H9 (cell line): Measurements from ENCODE around the gene SUN1. TPM values are rescaled to one million over a fixed set of nuclear protein-coding genes. Genes with fewer than 3 reads are reported as not detected.

Source experiments
- DNase-seq: peaks from one replicate; pipeline ENCODE4 v3.0.0-alpha.2; 2017
- H2AFZ ChIP-seq: one replicate; pipeline ENCODE4 v1.6.1; 2013; ENCODE audit warnings: mild to moderate bottlenecking, low read length, control low read depth, moderate library complexity
- H2AK5ac ChIP-seq: 2 replicates; pipeline ENCODE4 v1.6.1; 2013; ENCODE audit warnings: low read length, control low read depth, mixed read lengths; ENCODE audit not compliant: insufficient read length
- H2BK120ac ChIP-seq: one replicate; pipeline ENCODE4 v1.6.1; 2013; ENCODE audit warnings: low read depth, mild to moderate bottlenecking, low read length, control low read depth, inconsistent platforms; ENCODE audit not compliant: poor library complexity, severe bottlenecking
- H2BK12ac ChIP-seq: 2 replicates; pipeline ENCODE4 v1.6.1; 2013; ENCODE audit warnings: low read length, control low read depth, mixed read lengths, low read depth; ENCODE audit not compliant: insufficient read length
- H2BK15ac ChIP-seq: 2 replicates; pipeline ENCODE4 v1.6.1; 2013; ENCODE audit warnings: low read depth, low read length, control low read depth
- H2BK20ac ChIP-seq: one replicate; pipeline ENCODE4 v1.6.1; 2013; ENCODE audit warnings: low read depth, mild to moderate bottlenecking, low read length, control low read depth, inconsistent platforms; ENCODE audit not compliant: poor library complexity, severe bottlenecking
- H2BK5ac ChIP-seq: 2 replicates; pipeline ENCODE4 v1.6.1; 2013; ENCODE audit warnings: low read length, control low read depth, mixed read lengths; ENCODE audit not compliant: insufficient read length
- H3K14ac ChIP-seq: 2 replicates; pipeline ENCODE4 v1.6.1; 2013; ENCODE audit warnings: low read length, control low read depth; ENCODE audit not compliant: insufficient read depth
- H3K18ac ChIP-seq: 2 replicates; pipeline ENCODE4 v1.6.1; 2013; ENCODE audit warnings: low read depth, mild to moderate bottlenecking, mixed read lengths, low read length, control low read depth; ENCODE audit not compliant: insufficient read length
- H3K23ac ChIP-seq: 2 replicates; pipeline ENCODE4 v1.6.1; 2013; ENCODE audit warnings: low read length, control low read depth, mixed read lengths, low read depth; ENCODE audit not compliant: insufficient read length
- H3K23me2 ChIP-seq: 2 replicates; pipeline ENCODE4 v1.6.1; 2013; ENCODE audit warnings: low read depth, mild to moderate bottlenecking, mixed read lengths, low read length, control low read depth; ENCODE audit not compliant: insufficient read length, poor library complexity, severe bottlenecking
- H3K27ac ChIP-seq: 2 replicates; pipeline ENCODE4 v1.5.1; 2013; ENCODE audit warnings: low read length, control low read depth, mixed read lengths, low read depth; ENCODE audit not compliant: insufficient read length
- H3K27me3 ChIP-seq: 2 replicates; pipeline ENCODE4 v1.6.1; 2013; ENCODE audit warnings: low read length, control low read depth, inconsistent platforms; ENCODE audit not compliant: insufficient read depth
- H3K4ac ChIP-seq: 2 replicates; pipeline ENCODE4 v1.6.1; 2013; ENCODE audit warnings: low read depth, mild to moderate bottlenecking, control low read depth, inconsistent platforms, low read length, moderate library complexity
- H3K4me1 ChIP-seq: 2 replicates; pipeline ENCODE4 v1.6.1; 2013; ENCODE audit warnings: low read length, control low read depth, inconsistent platforms; ENCODE audit not compliant: insufficient read depth
- H3K4me2 ChIP-seq: 2 replicates; pipeline ENCODE4 v1.6.1; 2013; ENCODE audit warnings: low read length, control low read depth, mixed read lengths; ENCODE audit not compliant: insufficient read length, insufficient read depth
- H3K56ac ChIP-seq: 2 replicates; pipeline ENCODE4 v1.6.1; 2013; ENCODE audit warnings: low read depth, mild to moderate bottlenecking, mixed read lengths, low read length, control low read depth; ENCODE audit not compliant: insufficient read length
- H3K79me1 ChIP-seq: 2 replicates; pipeline ENCODE4 v1.6.1; 2013; ENCODE audit warnings: low read depth, mild to moderate bottlenecking, moderate library complexity, low read length, control low read depth, inconsistent platforms; ENCODE audit not compliant: insufficient read depth, poor library complexity, severe bottlenecking
- H3K79me2 ChIP-seq: 2 replicates; pipeline ENCODE4 v1.6.1; 2013; ENCODE audit warnings: low read length, control low read depth, inconsistent platforms; ENCODE audit not compliant: insufficient read depth
- H3K9ac ChIP-seq: 2 replicates; pipeline ENCODE4 v1.6.1; 2013; ENCODE audit warnings: low read length, control low read depth, mixed read lengths; ENCODE audit not compliant: insufficient read length; ENCODE audit errors: extremely low read depth
- H3K9me3 ChIP-seq: one replicate; pipeline ENCODE4 v1.6.1; 2013; ENCODE audit warnings: low read depth, low read length, inconsistent platforms; ENCODE audit not compliant: control insufficient read depth
- H3T11ph ChIP-seq: one replicate; pipeline ENCODE4 v1.6.1; 2013; ENCODE audit warnings: mild to moderate bottlenecking, low read length, control low read depth, inconsistent platforms
- H4K20me1 ChIP-seq: one replicate; pipeline ENCODE4 v1.6.1; 2013; ENCODE audit not compliant: control insufficient read depth, insufficient read length, insufficient read depth
- H4K5ac ChIP-seq: 2 replicates; pipeline ENCODE4 v1.6.1; 2013; ENCODE audit warnings: low read depth, mild to moderate bottlenecking, mixed read lengths, low read length, control low read depth; ENCODE audit not compliant: insufficient read length
- H4K8ac ChIP-seq: replicated peaks from 2 replicates; pipeline ENCODE4 v1.6.1; 2013; ENCODE audit warnings: low read length, control low read depth, mixed read lengths, low read depth; ENCODE audit not compliant: insufficient read length
- H4K91ac ChIP-seq: 2 replicates; pipeline ENCODE4 v1.6.1; 2013; ENCODE audit warnings: low read depth, mild to moderate bottlenecking, moderate library complexity, mixed read lengths, low read length, control low read depth; ENCODE audit not compliant: insufficient read length
- H3K27ac Mint-ChIP-seq, 3 experiments: 2 replicates in 2 of 3; 3 replicates in 1 of 3; pipeline ENCODE4 v1.8.0; 2020 to 2021; ENCODE audit warnings: mixed read lengths in 3 of 3, mild to moderate bottlenecking in 1 of 3, moderate library complexity in 1 of 3
- H3K27me3 Mint-ChIP-seq: 2 replicates; pipeline ENCODE4 v1.8.0; 2021; ENCODE audit warnings: low read depth, mild to moderate bottlenecking, moderate library complexity, mixed read lengths
- H3K36me3 Mint-ChIP-seq, 3 experiments: 2 replicates in 2 of 3; 3 replicates in 1 of 3; pipeline ENCODE4 v1.8.0; 2020 to 2021; ENCODE audit warnings: low read depth in 3 of 3, mixed read lengths in 3 of 3; ENCODE audit not compliant: insufficient read depth in 1 of 3
- H3K4me1 Mint-ChIP-seq, 2 experiments: 2 replicates each; pipeline ENCODE4 v1.8.0; 2020; ENCODE audit warnings: mixed read lengths in 2 of 2
- H3K4me3 Mint-ChIP-seq, 2 experiments: 2 replicates in 1 of 2; 3 replicates in 1 of 2; pipeline ENCODE4 v1.8.0; 2020 to 2021; ENCODE audit warnings: mild to moderate bottlenecking in 2 of 2, mixed read lengths in 2 of 2, moderate library complexity in 1 of 2
- H3K9me3 Mint-ChIP-seq, 2 experiments: 2 replicates in 1 of 2; 3 replicates in 1 of 2; pipeline ENCODE4 v1.8.0; 2020; ENCODE audit warnings: mild to moderate bottlenecking in 2 of 2, mixed read lengths in 2 of 2, moderate library complexity in 1 of 2
- WGBS: extraction: QIAGEN DNeasy Blood & Tissue Kit; methylation state at CpG from one replicate; pipeline ENCODE4 v1.1.7; 2013; ENCODE audit warnings: missing lambda C conversion rate, low lambda C conversion rate, mixed read lengths; ENCODE audit not compliant: insufficient read length; ENCODE audit errors: extremely low coverage; 5-methylcytosine and 5-hydroxymethylcytosine counted together
- total RNA-seq: library from RNA; stranded (reverse); gene quantifications from 2 replicates; pipeline ENCODE4 v1.2.1, GENCODE V29; 2021
- TF ChIP-seq, protein P1 (sequence below): fragments of 200-600 bp; sonication (generic); conservative IDR thresholded peaks from 3 replicates; pipeline ENCODE4 v1.8.0; 2021; ENCODE audit warnings: antibody characterized with exemption, mild to moderate bottlenecking

The SUN1 gene
- total RNA-seq, 1 experiment from 2014 or later, result 118 TPM

DNA sequence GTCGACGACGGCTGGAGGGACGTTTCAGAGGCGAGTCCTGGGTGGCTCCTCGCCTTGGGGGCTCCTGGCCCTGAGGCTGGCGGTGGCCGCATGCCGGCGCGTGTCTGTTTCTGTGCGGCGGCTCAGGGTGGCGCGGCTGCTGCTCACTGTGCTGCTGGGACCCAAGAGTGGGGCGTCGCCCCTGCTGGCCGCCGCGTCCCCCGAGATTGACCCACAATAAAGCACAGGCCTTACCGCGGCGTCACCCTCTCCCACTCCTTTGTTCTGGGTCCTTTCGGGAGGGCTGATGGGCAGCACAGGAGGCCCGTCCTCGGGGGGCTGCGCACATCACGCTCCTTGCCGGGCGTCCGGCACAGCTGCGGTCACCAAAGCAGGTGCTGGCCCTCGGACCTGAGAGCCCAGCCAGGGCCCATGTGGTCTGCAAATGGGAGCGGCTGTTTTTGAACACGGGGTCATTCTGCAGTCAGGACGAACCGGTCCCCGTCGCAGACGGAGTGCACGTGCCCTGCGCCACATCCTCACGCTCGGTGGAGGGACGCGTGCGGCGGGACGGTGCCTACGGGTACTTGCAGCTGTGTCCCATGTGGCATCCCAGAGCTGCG lies 63.3 kb downstream of the SUN1 start:
- TF ChIP-seq, protein P1, sequence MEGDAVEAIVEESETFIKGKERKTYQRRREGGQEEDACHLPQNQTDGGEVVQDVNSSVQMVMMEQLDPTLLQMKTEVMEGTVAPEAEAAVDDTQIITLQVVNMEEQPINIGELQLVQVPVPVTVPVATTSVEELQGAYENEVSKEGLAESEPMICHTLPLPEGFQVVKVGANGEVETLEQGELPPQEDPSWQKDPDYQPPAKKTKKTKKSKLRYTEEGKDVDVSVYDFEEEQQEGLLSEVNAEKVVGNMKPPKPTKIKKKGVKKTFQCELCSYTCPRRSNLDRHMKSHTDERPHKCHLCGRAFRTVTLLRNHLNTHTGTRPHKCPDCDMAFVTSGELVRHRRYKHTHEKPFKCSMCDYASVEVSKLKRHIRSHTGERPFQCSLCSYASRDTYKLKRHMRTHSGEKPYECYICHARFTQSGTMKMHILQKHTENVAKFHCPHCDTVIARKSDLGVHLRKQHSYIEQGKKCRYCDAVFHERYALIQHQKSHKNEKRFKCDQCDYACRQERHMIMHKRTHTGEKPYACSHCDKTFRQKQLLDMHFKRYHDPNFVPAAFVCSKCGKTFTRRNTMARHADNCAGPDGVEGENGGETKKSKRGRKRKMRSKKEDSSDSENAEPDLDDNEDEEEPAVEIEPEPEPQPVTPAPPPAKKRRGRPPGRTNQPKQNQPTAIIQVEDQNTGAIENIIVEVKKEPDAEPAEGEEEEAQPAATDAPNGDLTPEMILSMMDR, result no peak
- no CpG with 5 or more reads among the region's 52 CpGs for WGBS

More for the DNA sequence above, 63.3 kb downstream of the SUN1 start:
- no peak for DNase-seq
- H3K9me3 Mint-ChIP-seq, result no peaks in the 10 kb centered on the region
- H4K5ac ChIP-seq, result no peak overlapping the region
- H2BK5ac ChIP-seq, result no peak overlapping the region
- H3K79me1 ChIP-seq, result no peaks in the 10 kb centered on the region
- no peaks in the 10 kb centered on the region for H3K4me1 Mint-ChIP-seq
- H2BK120ac ChIP-seq, result no peak overlapping the region
- no peak overlapping the region for H3K4me3 Mint-ChIP-seq
- H4K91ac ChIP-seq, result no peak overlapping the region
- H3T11ph ChIP-seq, result no peak overlapping the region
- H3K79me2 ChIP-seq, result no peaks in the 10 kb centered on the region
- H3K23me2 ChIP-seq, result no peaks in the 10 kb centered on the region
- H2BK15ac ChIP-seq, result no peak overlapping the region
- no peak overlapping the region for H3K23ac ChIP-seq
- no peak overlapping the region for H2BK12ac ChIP-seq
- no peak overlapping the region for H3K9ac ChIP-seq
- H3K4me2 ChIP-seq, result no peak overlapping the region
- H3K9me3 ChIP-seq, result no peaks in the 10 kb centered on the region
- H4K20me1 ChIP-seq, result peaks cover 3% of the 10 kb centered on the region
- H3K27ac Mint-ChIP-seq, result no peak overlapping the region
- no peaks in the 10 kb centered on the region for H3K4me1 ChIP-seq
- H3K4ac ChIP-seq, result no peak overlapping the region
- H3K27me3 Mint-ChIP-seq, result peaks cover 1% of the 10 kb centered on the region; the same call in 1 of the 2 replicates
- H2BK20ac ChIP-seq, result no peak overlapping the region
- H3K56ac ChIP-seq, result no peak overlapping the region
- H3K27ac ChIP-seq, result no peak overlapping the region
- no peak overlapping the region for H4K8ac ChIP-seq
- H3K36me3 Mint-ChIP-seq, result peaks cover 29 to 61% (median 58%) of the 10 kb centered on the region in 3 experiments
- no peak overlapping the region for H2AK5ac ChIP-seq
- no peak overlapping the region; the same call in 1 of the 2 replicates for H3K14ac ChIP-seq
- no peaks in the 10 kb centered on the region for H3K27me3 ChIP-seq
- H2AFZ ChIP-seq, result no peak overlapping the region
- H3K18ac ChIP-seq, result no peak overlapping the region
